Suprapubic skin (tissue), 4 donors: Measurements from ENCODE around the gene SH3YL1. TPM values are rescaled to one million over a fixed set of nuclear protein-coding genes. Genes with fewer than 3 reads are reported as not detected.

ENCODE experiments used
- DNase-seq, 2 donors: peaks; one replicate each; pipeline ENCODE4 v3.0.0-alpha.2; 2019; ENCODE audit warnings: low spot score in 2 of 2
- H3K27ac ChIP-seq: fragments of 200-600 bp; sonication (generic); one replicate; pipeline ENCODE4 v1.5.1; 2019
- H3K27me3 ChIP-seq: fragments of 200-600 bp; sonication (generic); one replicate; pipeline ENCODE4 v1.5.1; 2019
- H3K36me3 ChIP-seq: fragments of 200-600 bp; sonication (generic); one replicate; pipeline ENCODE4 v1.5.1; 2019
- H3K4me1 ChIP-seq: fragments of 200-600 bp; sonication (generic); one replicate; pipeline ENCODE4 v1.5.1; 2019
- H3K4me3 ChIP-seq: fragments of 200-600 bp; sonication (generic); one replicate; pipeline ENCODE4 v1.5.1; 2019; ENCODE audit warnings: mild to moderate bottlenecking
- H3K9me3 ChIP-seq: fragments of 200-600 bp; sonication (generic); one replicate; pipeline ENCODE4 v1.5.1; 2019
- CTCF ChIP-seq, 2 donors: fragments of 200-600 bp in 1 of 2; fragments of 450-650 bp in 1 of 2; sonication (generic) in 1 of 2; IDR thresholded peaks; one replicate each; pipeline ENCODE4 v1.5.1; 2016 to 2019; ENCODE audit warnings: antibody characterized with exemption in 2 of 2, mild to moderate bottlenecking in 1 of 2, moderate library complexity in 1 of 2
- EP300 ChIP-seq: sonication (generic); formaldehyde crosslinking; IDR thresholded peaks from one replicate; pipeline ENCODE4 v1.6.1; 2017; ENCODE audit warnings: antibody characterized with exemption
- POLR2A ChIP-seq, 2 donors: fragments of 450-650 bp; IDR thresholded peaks; one replicate each; pipeline ENCODE4 v1.6.1; 2017; ENCODE audit warnings: antibody characterized with exemption in 2 of 2, mild to moderate bottlenecking in 2 of 2, moderate library complexity in 2 of 2
- POLR2AphosphoS5 ChIP-seq, 3 donors: sonication (generic); formaldehyde crosslinking; IDR thresholded peaks; one replicate each; pipeline ENCODE4 v1.6.1; 2017; ENCODE audit warnings: antibody characterized with exemption in 3 of 3
- WGBS: methylation state at CpG from one replicate; pipeline ENCODE4 v1.1.5; 2018; 5-methylcytosine and 5-hydroxymethylcytosine counted together
- total RNA-seq, 4 donors: library from RNA; depleted of rRNA; stranded (reverse); fragments of >200 nt; gene quantifications; one replicate each; pipeline ENCODE4 v1.1.0, GENCODE V29; 2016

The SH3YL1 gene
- total RNA-seq, 4 donors from 2014 or later: 104 to 119 (median 118) TPM

GRCh38 chr2:260507-261161, 3.2 kb downstream of the SH3YL1 start:
- no peak overlapping the region for H3K4me3 ChIP-seq
- H3K27ac ChIP-seq: no peak overlapping the region
- DNase-seq: no peak
- peaks cover 3% of the 10 kb centered on the region for H3K36me3 ChIP-seq
- no peaks in the 10 kb centered on the region for H3K27me3 ChIP-seq
- H3K4me1 ChIP-seq: peaks cover 26% of the 10 kb centered on the region
- 66% methylated on average over 6 of the region's 6 CpGs for WGBS
- no peak for TF ChIP-seq POLR2AphosphoS5 (IDR thresholded peaks at IDR 0.05)
- no peak for TF ChIP-seq POLR2A (IDR thresholded peaks at IDR 0.05)
- TF ChIP-seq CTCF (IDR thresholded peaks at IDR 0.05): no peak
- no peak for TF ChIP-seq EP300
- H3K9me3 ChIP-seq: peaks cover 4% of the 10 kb centered on the region

GRCh38 chr2:259789-260331, 4.0 kb downstream of the SH3YL1 start:
- Histone ChIP-seq H3K36me3 (peaks cover 3% of the 10 kb centered on the region), H3K27ac (no peak overlapping the region), H3K27me3 (no peaks in the 10 kb centered on the region), H3K4me1 (peaks cover 20% of the 10 kb centered on the region), H3K4me3 (no peak overlapping the region), H3K9me3 (peaks cover 4% of the 10 kb centered on the region)
- WGBS: 97% methylated on average over 2 of the region's 2 CpGs
- TF ChIP-seq POLR2AphosphoS5 (IDR thresholded peaks at IDR 0.05): no peak
- DNase-seq: no peak

- Histone ChIP-seq H3K36me3 (peaks cover 3% of the 10 kb centered on the region), H3K27ac (no peak overlapping the region), H3K9me3 (peaks cover 4% of the 10 kb centered on the region), H3K4me3 (no peak overlapping the region), H3K4me1 (peaks cover 16% of the 10 kb centered on the region), H3K27me3 (no peaks in the 10 kb centered on the region)
- TF ChIP-seq POLR2AphosphoS5 (IDR thresholded peaks at IDR 0.05): no peak
- no peak for TF ChIP-seq CTCF (IDR thresholded peaks at IDR 0.05)
- no peak for TF ChIP-seq EP300
- no peak for TF ChIP-seq POLR2A (IDR thresholded peaks at IDR 0.05)
- WGBS: 90% methylated on average over 3 of the region's 3 CpGs
- no peak for DNase-seq
Observed at GRCh38 chr2:258933-259332, 4.9 kb downstream of the SH3YL1 start.

GRCh38 chr2:257842-258241, 6.0 kb downstream of the SH3YL1 start:
- H3K27ac ChIP-seq: no peak overlapping the region
- peaks cover 4% of the 10 kb centered on the region for H3K9me3 ChIP-seq
- no peak overlapping the region for H3K4me3 ChIP-seq
- DNase-seq: no peak
- H3K36me3 ChIP-seq: peaks cover 3% of the 10 kb centered on the region
- H3K4me1 ChIP-seq: peaks cover 5% of the 10 kb centered on the region
- H3K27me3 ChIP-seq: no peaks in the 10 kb centered on the region
- TF ChIP-seq POLR2AphosphoS5 (IDR thresholded peaks at IDR 0.05): no peak
- whole genome bisulfite sequencing: 99% methylated on average over 2 of the region's 2 CpGs

GRCh38 chr2:257429-257828, 6.4 kb downstream of the SH3YL1 start:
- no peak overlapping the region for H3K4me3 ChIP-seq
- 95% methylated on average over 3 of the region's 3 CpGs for WGBS
- peaks cover 5% of the 10 kb centered on the region for H3K4me1 ChIP-seq
- H3K27me3 ChIP-seq: no peaks in the 10 kb centered on the region
- no peak overlapping the region for H3K27ac ChIP-seq
- no peak for DNase-seq
- no peak for TF ChIP-seq CTCF (IDR thresholded peaks at IDR 0.05)
- no peak for TF ChIP-seq EP300
- no peak for TF ChIP-seq POLR2AphosphoS5 (IDR thresholded peaks at IDR 0.05)
- no peak for TF ChIP-seq POLR2A (IDR thresholded peaks at IDR 0.05)
- H3K9me3 ChIP-seq: peaks cover 4% of the 10 kb centered on the region
- H3K36me3 ChIP-seq: peaks cover 3% of the 10 kb centered on the region

- no peaks in the 10 kb centered on the region for H3K27me3 ChIP-seq
- H3K27ac ChIP-seq: no peak overlapping the region
- H3K36me3 ChIP-seq: peaks cover 8% of the 10 kb centered on the region
- peaks cover 4% of the 10 kb centered on the region for H3K9me3 ChIP-seq
- 98% methylated on average over 3 of the region's 3 CpGs for WGBS
- H3K4me1 ChIP-seq: peaks cover 5% of the 10 kb centered on the region
- no peak for DNase-seq
- TF ChIP-seq CTCF (IDR thresholded peaks at IDR 0.05) (no peak), POLR2A (IDR thresholded peaks at IDR 0.05) (no peak), EP300 (no peak), POLR2AphosphoS5 (IDR thresholded peaks at IDR 0.05) (no peak)
- no peak overlapping the region for H3K4me3 ChIP-seq
Observed at GRCh38 chr2:256094-256493, 7.7 kb downstream of the SH3YL1 start.
